ENCODE measurements around the gene PLSCR1.
"Not testable (repeated sequence)": the region's sequence is repeated elsewhere in the genome, so short reads cannot be mapped to it uniquely, and the experiment has no call there.

The PLSCR1 gene

GRCh38 chr3:146547235-146547835 is 2.9 kb upstream of the PLSCR1 start:
- no peak for DNase-seq

GRCh38 chr3:146546366-146546965 is 2.1 kb upstream of the PLSCR1 start:
- DNase-seq = no peak

- no peak for DNase-seq
These were observed 622 bp upstream of the PLSCR1 start for GRCh38 chr3:146544929-146545528.

GRCh38 chr3:146543461-146544001 is 876 bp downstream of the PLSCR1 start:
- DNase-seq = no peak

GRCh38 chr3:146542978-146543377 is 1.4 kb downstream of the PLSCR1 start:
- no peak for DNase-seq

- no peak for DNase-seq
These were observed 2.2 kb downstream of the PLSCR1 start for GRCh38 chr3:146542179-146542578.

GRCh38 chr3:146540978-146541377 is 3.4 kb downstream of the PLSCR1 start:
- DNase-seq = no peak

GRCh38 chr3:146540236-146540635 is 4.2 kb downstream of the PLSCR1 start:
- no peak for DNase-seq

- DNase-seq = no peak
These were observed 5.1 kb downstream of the PLSCR1 start for GRCh38 chr3:146539315-146539714.

- DNase-seq = no peak
These were observed 6.8 kb downstream of the PLSCR1 start for GRCh38 chr3:146537603-146538002.

GRCh38 chr3:146536681-146537080 is 7.7 kb downstream of the PLSCR1 start:
- DNase-seq = no peak

GRCh38 chr3:146532406-146532805 is 12.0 kb downstream of the PLSCR1 start:
- no peak for DNase-seq

GRCh38 chr3:146530609-146531008 is 13.8 kb downstream of the PLSCR1 start:
- no peak for DNase-seq

GRCh38 chr3:146529021-146529420 is 15.4 kb downstream of the PLSCR1 start:
- DNase-seq = no peak

GRCh38 chr3:146524961-146525360 is 19.4 kb downstream of the PLSCR1 start:
- DNase-seq = no peak

GRCh38 chr3:146523531-146523930 is 20.9 kb downstream of the PLSCR1 start:
- DNase-seq = no peak

- DNase-seq = not testable (repeated sequence)
These were observed 21.9 kb downstream of the PLSCR1 start for GRCh38 chr3:146522174-146523158.

GRCh38 chr3:146521394-146521793 is 23.0 kb downstream of the PLSCR1 start:
- DNase-seq = no peak

GRCh38 chr3:146519810-146520209 is 24.6 kb downstream of the PLSCR1 start:
- no peak for DNase-seq

GRCh38 chr3:146517684-146518435 is 26.5 kb downstream of the PLSCR1 start:
- DNase-seq = no peak

- DNase-seq = no peak
These were observed 30.9 kb downstream of the PLSCR1 start for GRCh38 chr3:146513386-146514051.

Measured in T-helper 9 cell (primary cell).